ENCODE results near the gene DLGAP4.

DNA sequence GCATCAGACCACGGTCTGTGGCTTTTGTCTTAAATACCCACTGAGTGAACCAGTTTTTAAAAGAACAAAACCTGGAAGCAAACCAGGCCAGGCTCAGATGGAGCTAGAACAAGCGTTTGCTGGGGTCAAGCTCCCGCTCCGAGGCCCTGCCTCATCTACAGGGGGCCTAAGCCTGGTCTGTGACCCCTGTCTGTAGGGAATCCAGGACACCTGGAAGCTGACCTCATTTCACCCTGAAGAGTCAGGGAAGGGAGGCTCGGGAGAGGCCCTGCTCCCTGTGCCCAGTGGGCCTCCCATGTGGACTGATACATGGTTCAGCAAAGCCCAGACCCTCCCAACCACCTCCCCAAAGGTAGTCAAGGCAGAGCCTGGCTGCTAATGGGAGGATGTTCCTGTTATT, 26.8 kb upstream of the DLGAP4 start:
- TF ChIP-seq, protein P1, sequence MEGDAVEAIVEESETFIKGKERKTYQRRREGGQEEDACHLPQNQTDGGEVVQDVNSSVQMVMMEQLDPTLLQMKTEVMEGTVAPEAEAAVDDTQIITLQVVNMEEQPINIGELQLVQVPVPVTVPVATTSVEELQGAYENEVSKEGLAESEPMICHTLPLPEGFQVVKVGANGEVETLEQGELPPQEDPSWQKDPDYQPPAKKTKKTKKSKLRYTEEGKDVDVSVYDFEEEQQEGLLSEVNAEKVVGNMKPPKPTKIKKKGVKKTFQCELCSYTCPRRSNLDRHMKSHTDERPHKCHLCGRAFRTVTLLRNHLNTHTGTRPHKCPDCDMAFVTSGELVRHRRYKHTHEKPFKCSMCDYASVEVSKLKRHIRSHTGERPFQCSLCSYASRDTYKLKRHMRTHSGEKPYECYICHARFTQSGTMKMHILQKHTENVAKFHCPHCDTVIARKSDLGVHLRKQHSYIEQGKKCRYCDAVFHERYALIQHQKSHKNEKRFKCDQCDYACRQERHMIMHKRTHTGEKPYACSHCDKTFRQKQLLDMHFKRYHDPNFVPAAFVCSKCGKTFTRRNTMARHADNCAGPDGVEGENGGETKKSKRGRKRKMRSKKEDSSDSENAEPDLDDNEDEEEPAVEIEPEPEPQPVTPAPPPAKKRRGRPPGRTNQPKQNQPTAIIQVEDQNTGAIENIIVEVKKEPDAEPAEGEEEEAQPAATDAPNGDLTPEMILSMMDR (IDR thresholded peaks at IDR 0.05) = no peak
- TF ChIP-seq POLR2A (IDR thresholded peaks at IDR 0.05) = no peak
